Stomach (tissue), 4 donors: ENCODE data around the gene EPB41L4B.

Experiments used
- CTCF ChIP-seq, 7 experiments: fragments of 450-650 bp in 4 of 7; fragments of 200-600 bp in 3 of 7; sonication (generic) in 3 of 7; IDR thresholded peaks; one replicate each; pipeline ENCODE4 v1.5.1; 2016 to 2019; ENCODE audit warnings: antibody characterized with exemption in 7 of 7, control low read depth in 2 of 7, mild to moderate bottlenecking in 1 of 7
- EP300 ChIP-seq: sonication (generic); formaldehyde crosslinking; IDR thresholded peaks from one replicate; pipeline ENCODE4 v1.6.1; 2017; ENCODE audit warnings: antibody characterized with exemption
- POLR2A ChIP-seq, 4 donors: fragments of 450-650 bp; IDR thresholded peaks; one replicate each; pipeline ENCODE4 v1.6.1; 2016; ENCODE audit warnings: antibody characterized with exemption in 4 of 4, control low read depth in 2 of 4, mild to moderate bottlenecking in 1 of 4, moderate library complexity in 1 of 4
- POLR2AphosphoS5 ChIP-seq, 3 donors: sonication (generic); formaldehyde crosslinking; IDR thresholded peaks; one replicate each; pipeline ENCODE4 v1.6.1; 2016; ENCODE audit warnings: antibody characterized with exemption in 3 of 3

- TF ChIP-seq CTCF (IDR thresholded peaks at IDR 0.05) (no peak), POLR2A (IDR thresholded peaks at IDR 0.05) (no peak), POLR2AphosphoS5 (IDR thresholded peaks at IDR 0.05) (no peak), EP300 (no peak)
Measured at GRCh38 chr9:109150925-109151545, 169.8 kb downstream of the EPB41L4B start.
